IPS-18c (cell line): ENCODE results near the gene CFAP221.

ENCODE experiments used
- H3K4me3 ChIP-seq: 2 replicates; pipeline ENCODE4 v1.7.0; 2013; ENCODE audit warnings: low read depth, mild to moderate bottlenecking, low read length, moderate library complexity; ENCODE audit not compliant: insufficient read depth
- H3K9me3 ChIP-seq: one replicate; pipeline ENCODE4 v1.6.1; 2013; ENCODE audit warnings: mild to moderate bottlenecking, low read length, moderate library complexity; ENCODE audit not compliant: control insufficient read depth, insufficient read depth

The CFAP221 gene

GRCh38 chr2:119567292-119567691, 23.0 kb downstream of the CFAP221 start:
- Histone ChIP-seq H3K4me3 (no peak overlapping the region), H3K9me3 (no peaks in the 10 kb centered on the region)

DNA sequence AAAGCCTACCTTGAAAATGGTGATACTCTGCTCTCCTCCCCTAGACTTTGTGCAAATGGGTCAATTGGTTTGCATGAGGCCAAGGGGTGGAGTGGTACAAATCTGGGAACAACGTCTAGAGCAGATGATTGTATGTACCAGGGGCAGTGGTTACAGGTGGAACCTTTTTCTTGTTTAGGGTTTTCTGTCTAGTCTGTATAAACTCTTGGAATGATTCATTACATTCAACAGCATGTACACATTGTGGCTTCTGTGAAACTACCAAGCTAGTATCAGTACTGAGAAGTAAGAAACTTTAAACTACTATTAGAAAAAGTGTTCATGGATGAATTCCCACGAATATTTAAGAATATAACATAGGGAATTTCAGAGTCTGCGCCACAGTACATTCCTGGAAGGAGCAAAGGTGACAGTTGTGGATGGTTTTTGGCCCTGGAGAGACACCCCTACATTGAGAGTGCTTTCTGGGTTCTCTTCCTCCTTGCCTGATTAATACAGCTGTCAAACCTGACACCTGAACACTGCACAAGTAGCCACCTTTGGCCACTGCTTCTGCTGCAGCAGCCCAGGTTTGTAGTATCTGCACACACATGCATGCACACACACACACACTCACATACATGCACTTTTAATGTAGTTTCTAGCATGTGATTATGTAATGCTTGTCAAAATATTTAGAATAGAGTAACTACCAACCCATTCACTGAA, 30.0 kb downstream of the CFAP221 start:
- no peak overlapping the region for H3K4me3 ChIP-seq
- no peaks in the 10 kb centered on the region for H3K9me3 ChIP-seq

DNA sequence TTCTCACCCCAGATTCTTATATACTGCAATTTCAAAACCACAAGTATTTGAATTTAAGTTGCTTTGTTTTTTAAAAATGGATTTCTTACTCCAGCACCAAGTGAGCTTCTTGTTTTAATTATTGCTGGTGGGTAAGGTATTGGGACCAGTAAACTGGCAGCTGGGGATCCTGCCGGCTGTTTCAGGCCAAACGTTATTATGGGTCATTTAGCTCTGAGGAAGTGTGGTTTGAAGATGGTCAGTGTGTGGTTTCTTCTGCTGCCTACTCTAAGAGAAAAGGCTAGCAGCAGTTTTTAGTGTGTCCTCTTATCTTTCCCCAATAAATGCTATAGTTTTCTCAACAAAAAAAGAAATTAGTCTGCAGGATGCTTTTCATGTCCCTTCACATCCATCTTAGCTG, 30.6 kb downstream of the CFAP221 start:
- Histone ChIP-seq H3K4me3 (no peak overlapping the region), H3K9me3 (no peaks in the 10 kb centered on the region)

DNA sequence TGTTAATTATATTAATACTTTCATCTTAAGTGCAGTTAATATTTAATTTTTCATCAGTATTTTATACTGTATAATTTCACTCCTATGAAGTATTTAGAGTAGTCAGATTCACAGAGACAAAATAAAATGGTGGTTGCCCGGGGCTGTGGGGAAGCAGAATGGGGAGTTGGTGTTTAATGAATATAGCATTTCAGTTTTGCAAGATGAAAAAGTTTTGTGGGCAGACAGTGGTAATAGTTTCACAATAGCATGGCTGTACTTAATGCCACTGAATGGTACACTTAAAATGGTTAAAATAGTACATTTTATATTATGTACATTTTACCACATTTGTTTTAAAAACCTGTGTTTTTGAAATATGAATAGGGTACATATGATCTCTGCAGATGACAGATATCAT, 31.2 kb downstream of the CFAP221 start:
- H3K9me3 ChIP-seq = no peaks in the 10 kb centered on the region
- H3K4me3 ChIP-seq = no peak overlapping the region

- no peaks in the 10 kb centered on the region for H3K9me3 ChIP-seq
- no peak overlapping the region for H3K4me3 ChIP-seq
These were observed 35.4 kb downstream of the CFAP221 start for GRCh38 chr2:119579424-119580295.

GRCh38 chr2:119580550-119581072, 36.4 kb downstream of the CFAP221 start:
- Histone ChIP-seq H3K4me3 (no peak overlapping the region), H3K9me3 (no peaks in the 10 kb centered on the region)

GRCh38 chr2:119583291-119583690, 39.0 kb downstream of the CFAP221 start:
- no peak overlapping the region for H3K4me3 ChIP-seq
- no peaks in the 10 kb centered on the region for H3K9me3 ChIP-seq

- Histone ChIP-seq H3K9me3 (no peaks in the 10 kb centered on the region), H3K4me3 (no peak overlapping the region)
These were observed 40.2 kb downstream of the CFAP221 start for GRCh38 chr2:119584469-119584868.

DNA sequence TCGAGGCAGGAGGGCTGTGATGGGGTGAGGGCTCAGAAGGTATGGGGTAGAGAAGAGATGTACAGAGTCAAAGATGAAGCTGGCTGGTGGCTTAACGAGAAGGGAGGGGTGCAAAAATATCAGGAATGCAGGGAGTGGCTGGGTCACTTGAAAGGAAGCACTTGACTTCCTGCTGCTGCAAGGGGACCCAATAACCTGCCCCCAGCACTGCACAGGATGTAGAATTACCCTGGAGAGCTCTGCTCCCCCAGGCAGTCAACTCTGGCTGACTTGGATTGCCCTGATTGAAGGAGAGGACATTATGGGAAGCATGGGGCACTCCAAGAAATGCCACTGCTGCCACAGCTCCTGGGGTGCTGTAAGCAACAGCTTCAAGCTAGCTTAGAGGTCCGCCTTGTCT, 41.8 kb downstream of the CFAP221 start:
- no peak overlapping the region for H3K4me3 ChIP-seq

DNA sequence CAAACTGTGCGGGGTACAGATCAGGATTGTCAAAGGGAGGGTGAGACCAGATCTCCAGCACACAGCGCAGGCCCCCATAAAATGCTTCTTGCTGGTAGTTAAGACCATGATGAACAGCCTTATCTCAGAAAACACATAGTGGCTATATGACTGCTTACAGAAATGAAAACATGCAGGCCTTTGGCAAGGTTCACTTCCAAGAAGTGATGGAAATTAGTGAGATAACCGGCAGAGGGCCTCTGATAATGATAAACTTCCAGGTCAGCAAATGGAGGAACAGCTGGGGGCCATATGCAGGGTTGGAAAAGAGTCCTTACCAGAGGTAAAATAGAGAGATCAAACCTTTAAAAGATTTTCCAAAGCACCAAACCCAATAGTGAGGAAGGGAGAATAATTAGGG, 46.6 kb downstream of the CFAP221 start:
- H3K4me3 ChIP-seq = no peak overlapping the region
- no peaks in the 10 kb centered on the region for H3K9me3 ChIP-seq

More for the DNA sequence above, 41.8 kb downstream of the CFAP221 start:
- no peaks in the 10 kb centered on the region for H3K9me3 ChIP-seq

DNA sequence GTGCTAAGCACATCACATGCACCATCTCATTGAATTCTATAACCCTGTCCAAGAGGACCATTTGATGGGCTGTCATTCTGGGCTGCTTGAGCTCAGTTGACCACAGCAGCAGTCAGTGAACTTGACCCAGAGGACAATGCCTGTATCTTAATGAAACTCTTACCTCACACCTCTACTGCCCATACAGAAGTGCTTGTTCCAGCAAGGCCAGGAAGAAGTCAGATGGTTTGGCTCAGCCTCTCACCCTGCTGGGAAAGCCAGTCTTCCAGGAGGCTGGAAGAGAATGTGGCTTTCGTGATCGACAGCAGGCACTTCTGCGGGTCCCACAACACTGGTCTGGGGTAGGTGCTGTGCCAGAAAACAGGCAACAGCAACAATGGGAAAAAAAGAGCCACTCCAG, 47.3 kb downstream of the CFAP221 start:
- no peak overlapping the region for H3K4me3 ChIP-seq
- H3K9me3 ChIP-seq = no peaks in the 10 kb centered on the region

DNA sequence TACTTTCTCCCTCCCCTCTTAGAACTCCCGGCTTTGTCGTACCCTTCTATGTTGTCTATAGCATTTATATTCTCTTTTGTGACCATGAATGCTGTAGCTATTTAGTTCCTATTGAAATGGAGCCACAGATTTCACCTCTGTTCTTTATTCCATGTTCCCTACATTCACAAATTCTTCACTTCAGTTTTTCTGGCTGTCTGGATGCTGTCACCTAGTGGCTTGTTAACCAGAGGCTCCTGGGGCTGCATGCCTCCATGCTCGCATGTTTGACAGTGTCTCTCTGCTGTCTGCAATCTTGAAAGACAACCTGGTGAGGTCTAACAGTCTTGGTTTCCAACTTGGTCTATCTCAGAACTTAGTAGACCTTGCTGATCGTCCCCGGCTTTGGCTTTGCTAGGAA, 48.2 kb downstream of the CFAP221 start:
- H3K9me3 ChIP-seq = no peaks in the 10 kb centered on the region
- H3K4me3 ChIP-seq = no peak overlapping the region

DNA sequence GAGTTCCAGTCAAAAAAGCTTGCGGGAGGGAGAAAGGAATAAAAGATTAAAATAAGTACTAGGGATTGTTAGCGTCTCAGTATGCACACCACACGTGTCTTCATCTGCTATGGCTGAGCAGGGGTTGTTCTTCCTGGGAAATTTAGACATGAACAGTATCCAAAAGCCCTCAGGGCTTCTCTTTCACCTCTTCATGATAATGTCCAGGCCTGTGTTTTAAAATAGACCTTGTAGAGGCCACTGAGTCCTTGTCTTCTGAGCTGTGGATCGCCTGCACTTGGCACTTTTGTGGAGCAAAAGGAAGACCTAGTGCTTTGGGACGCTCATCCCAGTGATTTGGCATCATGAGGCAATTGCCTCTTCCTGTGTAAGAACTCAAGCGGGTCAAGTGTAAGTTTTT, 52.4 kb downstream of the CFAP221 start:
- Histone ChIP-seq H3K9me3 (no peaks in the 10 kb centered on the region), H3K4me3 (no peak overlapping the region)

- no peak overlapping the region for H3K4me3 ChIP-seq
- no peaks in the 10 kb centered on the region for H3K9me3 ChIP-seq
These were observed 54.5 kb downstream of the CFAP221 start for GRCh38 chr2:119598596-119599263.

- no peak overlapping the region for H3K4me3 ChIP-seq
These were observed 55.1 kb downstream of the CFAP221 start for GRCh38 chr2:119599384-119599783.

GRCh38 chr2:119605096-119605495, 60.8 kb downstream of the CFAP221 start:
- no peaks in the 10 kb centered on the region for H3K9me3 ChIP-seq
- no peak overlapping the region for H3K4me3 ChIP-seq

More at GRCh38 chr2:119599384-119599783, 55.1 kb downstream of the CFAP221 start:
- no peaks in the 10 kb centered on the region for H3K9me3 ChIP-seq

DNA sequence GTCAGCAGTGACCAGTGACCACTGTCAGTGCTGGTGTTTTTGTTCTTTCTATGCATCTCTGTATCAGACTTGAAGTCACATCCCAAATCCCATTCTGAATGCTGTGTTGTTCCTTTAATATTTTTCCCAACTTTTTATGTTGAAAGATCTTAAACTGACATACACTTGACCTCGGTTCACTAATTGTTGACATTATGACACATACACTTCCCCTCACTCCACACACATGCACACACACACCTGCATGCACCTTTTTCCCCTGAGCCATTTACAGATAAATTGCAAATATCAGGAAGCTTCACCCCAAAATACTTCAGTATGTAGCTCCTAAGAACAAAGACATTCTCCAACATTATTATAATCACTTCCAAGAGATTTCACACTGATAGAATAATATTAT, 62.4 kb downstream of the CFAP221 start:
- H3K4me3 ChIP-seq = no peak overlapping the region
- no peaks in the 10 kb centered on the region for H3K9me3 ChIP-seq

DNA sequence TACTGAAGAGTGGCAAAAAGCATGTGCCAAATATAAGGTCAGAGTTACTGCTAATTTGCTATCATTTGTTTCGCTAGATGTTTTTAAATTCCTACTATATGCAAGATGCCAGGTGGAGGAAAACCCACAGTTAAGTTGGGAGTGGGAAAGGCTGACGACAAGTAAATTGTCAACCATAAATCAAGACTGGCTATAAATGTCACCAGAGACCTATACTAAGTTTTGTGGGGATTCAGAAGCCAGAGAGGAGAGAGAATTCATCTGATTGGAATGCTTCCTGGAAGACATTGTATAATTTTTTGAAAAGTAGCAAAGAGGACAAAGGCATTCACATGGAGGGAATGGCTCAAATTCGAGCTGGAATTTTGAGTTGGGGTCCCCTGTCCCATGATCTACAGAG, 64.3 kb downstream of the CFAP221 start:
- Histone ChIP-seq H3K9me3 (no peaks in the 10 kb centered on the region), H3K4me3 (no peak overlapping the region)
